HG03175 (cell line): ENCODE data around the gene TUBD1.
"Not testable (repeated sequence)": the region's sequence is repeated elsewhere in the genome, so short reads cannot be mapped to it uniquely, and the experiment has no call there.

Source experiments
- ATAC-seq: cut with Tn5 transposase; IDR thresholded peaks from one replicate; pipeline ENCODE4 v1.9.1; 2021; ENCODE audit warnings: mild to moderate bottlenecking, moderate library complexity; ENCODE audit not compliant: unreplicated experiment

Gene TUBD1

GRCh38 chr17:59845595-59846393 is 46.9 kb downstream of the TUBD1 start:
- no peak for ATAC-seq

DNA sequence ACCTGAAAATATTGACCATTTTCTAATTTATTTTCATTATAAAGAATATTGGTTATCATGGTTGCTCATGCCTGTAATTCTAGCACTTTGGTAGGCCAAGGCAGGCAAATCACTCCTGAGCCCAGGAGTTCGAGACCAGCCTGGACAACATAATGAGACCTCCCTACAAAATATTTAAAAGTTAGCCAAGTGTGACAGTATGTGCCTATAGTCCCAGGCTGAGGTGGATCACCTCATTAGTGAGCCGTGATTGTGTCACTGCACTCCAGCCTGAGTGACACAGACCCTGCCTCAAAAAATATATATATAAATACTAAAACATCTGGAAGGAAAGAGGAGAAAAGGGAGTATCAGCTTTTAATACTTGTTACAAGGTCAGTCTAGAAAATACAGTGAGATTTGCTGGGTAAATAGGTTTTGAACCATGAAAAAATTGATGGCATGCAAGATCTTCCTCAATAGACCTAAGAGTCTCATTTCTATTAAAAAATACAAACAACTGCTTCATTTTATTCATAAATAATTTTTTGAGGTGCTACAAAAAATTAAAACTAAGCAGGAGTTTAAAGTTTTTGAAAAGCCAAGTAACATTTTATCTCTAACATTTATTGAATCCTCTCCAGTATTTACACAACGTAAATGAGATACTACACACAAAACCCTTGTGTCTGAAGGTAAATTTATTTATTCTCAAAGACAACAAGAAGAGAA is 47.7 kb downstream of the TUBD1 start:
- ATAC-seq = no peak

DNA sequence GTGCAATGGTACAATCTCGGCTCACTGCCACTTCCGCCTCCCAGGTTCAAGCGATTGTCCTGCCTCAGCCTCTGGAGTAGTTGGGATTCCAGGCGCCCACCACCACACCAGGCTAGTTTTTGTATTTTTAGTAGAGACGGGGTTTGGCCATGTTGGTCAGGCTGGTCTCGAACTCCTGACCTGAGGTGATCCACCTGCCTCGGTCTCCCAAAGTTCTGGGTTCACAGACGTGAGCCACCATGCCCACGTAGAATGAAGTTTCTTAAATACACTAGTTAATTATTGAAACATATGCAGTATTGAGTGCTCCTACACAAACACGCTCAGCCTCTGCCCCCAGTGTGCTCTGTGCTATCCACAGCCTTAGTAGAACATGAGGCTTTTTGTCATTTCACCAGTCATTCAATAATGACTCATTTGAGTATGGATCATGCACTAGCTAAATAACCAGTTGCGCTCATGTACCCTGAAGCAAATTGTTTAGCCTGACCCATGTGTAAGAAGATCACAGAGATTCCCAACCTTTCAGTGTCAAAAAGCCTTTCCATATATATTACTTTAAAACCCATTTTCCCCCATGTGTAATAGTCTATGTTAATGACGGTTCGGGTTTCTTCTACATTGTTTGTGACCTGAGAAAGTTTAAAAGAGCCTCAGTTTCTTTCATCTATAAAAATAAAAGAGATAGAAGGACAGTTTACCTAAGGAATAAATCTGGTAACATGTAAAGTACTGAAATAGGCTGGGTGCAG is 49.7 kb downstream of the TUBD1 start:
- ATAC-seq = peak; percentile 46

DNA sequence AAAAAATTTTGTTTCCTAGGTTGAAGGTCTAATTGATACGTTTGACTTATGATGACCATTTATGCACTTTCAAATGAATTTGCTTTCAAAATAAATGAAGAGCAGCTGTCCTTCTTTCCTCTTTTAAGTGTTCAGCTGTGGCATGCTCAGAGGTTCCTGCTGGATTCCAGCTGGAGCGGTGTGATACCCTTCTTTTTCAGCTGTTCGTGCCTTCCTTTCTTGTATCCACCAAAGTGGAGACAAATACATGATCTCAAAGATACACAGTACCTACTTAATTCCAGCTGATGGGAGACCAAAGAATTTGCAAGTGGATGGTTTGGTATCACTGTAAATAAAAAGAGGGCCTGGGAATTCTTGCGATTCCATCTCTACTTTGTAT is 50.9 kb downstream of the TUBD1 start:
- not testable (repeated sequence) for ATAC-seq

DNA sequence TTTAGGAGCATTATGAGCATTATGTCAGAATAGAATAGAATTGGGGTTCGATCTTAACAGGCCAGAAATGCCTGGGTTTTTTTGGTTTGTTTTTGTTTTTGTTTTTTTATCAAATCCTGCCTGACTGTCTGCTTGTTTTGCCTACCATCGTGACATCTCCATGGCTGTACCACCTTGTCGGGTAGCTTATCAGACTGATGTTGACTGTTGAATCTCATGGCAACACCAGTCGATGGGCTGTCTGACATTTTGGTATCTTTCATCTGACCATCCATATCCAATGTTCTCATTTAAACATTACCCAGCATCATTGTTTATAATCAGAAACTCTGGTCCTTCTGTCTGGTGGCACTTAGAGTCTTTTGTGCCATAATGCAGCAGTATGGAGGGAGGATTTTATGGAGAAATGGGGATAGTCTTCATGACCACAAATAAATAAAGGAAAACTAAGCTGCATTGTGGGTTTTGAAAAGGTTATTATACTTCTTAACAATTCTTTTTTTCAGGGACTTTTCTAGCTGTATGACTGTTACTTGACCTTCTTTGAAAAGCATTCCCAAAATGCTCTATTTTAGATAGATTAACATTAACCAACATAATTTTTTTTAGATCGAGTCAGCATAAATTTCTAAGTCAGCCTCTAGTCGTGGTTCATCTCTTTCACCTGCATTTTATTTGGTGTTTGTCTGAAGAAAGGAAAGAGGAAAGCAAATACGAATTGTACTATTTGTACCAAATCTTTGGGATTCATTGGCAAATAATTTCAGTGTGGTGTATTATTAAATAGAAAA is 51.5 kb downstream of the TUBD1 start:
- not testable (repeated sequence) for ATAC-seq

- ATAC-seq = no peak
These were observed 52.2 kb downstream of the TUBD1 start for GRCh38 chr17:59840329-59841090.

- ATAC-seq = no peak
These were observed 53.0 kb downstream of the TUBD1 start for GRCh38 chr17:59839651-59840328.

DNA sequence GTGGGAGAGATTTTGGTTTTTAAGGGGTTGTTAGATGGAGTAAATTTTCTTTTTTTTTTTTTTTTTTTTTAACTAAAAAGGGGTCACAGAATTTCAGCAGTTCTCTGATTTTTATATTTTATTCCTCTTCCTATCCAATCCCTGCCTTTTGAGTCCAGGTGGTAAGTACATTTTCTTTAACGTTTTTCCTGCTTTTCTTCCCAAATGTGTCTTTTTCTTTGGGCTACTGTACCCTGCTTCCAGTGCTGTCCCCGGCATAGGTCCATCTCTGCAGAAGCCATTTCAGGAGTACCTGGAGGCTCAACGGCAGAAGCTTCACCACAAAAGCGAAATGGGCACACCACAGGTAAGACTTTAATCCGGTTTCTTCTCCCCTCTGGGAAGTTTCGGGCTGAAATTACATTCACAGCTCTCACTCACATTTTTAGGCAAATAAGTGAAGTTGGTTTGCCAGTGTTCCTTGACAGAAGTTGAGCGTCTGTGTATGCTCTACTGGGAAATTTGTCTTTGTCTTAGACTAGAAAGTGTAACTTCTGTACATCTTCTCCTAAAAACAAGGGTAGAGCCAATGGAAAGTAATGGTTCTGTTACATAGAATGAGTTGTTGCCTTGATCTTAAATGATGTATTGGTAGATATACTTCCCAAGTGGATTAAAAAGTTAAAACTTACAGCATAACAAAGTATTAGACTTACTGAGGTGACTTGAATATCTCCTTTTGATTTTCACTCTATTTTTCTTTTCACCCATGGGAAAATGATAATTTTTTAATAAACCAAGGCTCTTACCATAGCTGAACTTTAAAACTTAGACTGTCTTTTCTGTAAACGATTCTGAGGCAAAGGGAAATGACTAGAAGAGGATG is 54.5 kb downstream of the TUBD1 start:
- ATAC-seq = no peak

GRCh38 chr17:59837308-59838051 is 55.3 kb downstream of the TUBD1 start:
- ATAC-seq = peak; percentile 86

GRCh38 chr17:59832883-59833379 is 59.8 kb downstream of the TUBD1 start:
- ATAC-seq = no peak

- no peak for ATAC-seq
These were observed 61.8 kb downstream of the TUBD1 start for GRCh38 chr17:59830846-59831486.

GRCh38 chr17:59830007-59830630 is 62.6 kb downstream of the TUBD1 start:
- no peak for ATAC-seq

DNA sequence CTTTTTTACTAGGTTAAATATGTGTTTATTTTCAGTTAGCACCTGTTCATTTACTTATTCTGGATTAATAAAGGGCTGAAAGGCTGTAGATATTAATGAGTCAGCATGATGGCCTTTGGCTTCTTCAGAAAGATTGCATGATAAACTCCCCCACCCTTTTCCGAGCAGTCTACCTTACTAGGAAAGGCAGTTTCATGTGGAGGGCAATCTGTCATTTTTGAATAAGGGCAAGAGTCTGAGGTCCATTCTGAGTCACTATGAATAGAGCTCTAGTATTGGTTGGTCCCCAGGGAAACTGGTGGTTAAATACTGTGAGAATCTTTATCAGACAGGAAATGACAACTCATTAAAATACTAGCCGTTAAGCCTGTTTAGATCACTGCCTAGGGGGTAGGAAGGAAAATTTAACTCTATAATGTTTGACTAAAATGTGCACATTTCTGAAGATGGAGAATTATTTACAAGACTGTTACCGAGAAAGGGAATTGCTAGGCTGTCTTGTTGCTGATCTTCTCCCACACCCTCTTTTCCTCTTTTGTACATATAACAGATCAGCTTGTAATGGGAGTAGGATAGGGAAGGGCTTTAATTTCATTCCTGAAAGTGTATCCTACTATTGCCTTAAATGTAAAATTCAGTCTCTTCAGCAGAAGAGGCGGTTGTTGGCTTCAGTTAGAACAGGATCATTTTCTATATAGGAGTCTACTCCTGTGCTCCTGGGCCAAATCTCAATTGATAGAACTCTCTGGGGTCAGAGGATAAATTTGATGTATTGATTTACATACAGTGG is 63.3 kb downstream of the TUBD1 start:
- peak; percentile 78 for ATAC-seq

DNA sequence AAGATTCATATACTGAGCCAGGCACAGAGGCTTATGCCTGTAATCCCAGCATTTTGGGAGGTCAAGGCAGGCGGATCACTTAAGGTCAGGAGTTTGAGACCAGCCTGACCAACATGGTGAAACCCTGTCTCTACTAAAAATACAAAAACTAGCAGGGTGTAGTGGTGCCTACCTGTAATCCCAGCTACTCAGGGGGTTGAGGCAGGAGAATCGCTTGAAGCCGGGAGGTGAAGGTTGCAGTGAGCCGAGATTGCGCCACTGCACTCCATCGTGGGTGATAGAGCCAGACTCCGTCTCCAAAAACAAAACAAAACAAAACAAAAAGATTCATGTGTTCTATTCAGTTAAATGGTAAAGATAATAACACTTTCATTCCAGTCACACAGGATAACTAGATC is 63.9 kb downstream of the TUBD1 start:
- not testable (repeated sequence) for ATAC-seq

- no peak for ATAC-seq
These were observed 64.3 kb downstream of the TUBD1 start for GRCh38 chr17:59828478-59828760.
